Stimulated activated CD4-positive, alpha-beta T cell treated with anti-CD3 and anti-CD28 coated beads, Interleukin-1b, Interleukin-23, amount 100 ng/mL, for 4 hours (primary cell): ENCODE results near the gene RAMP1.
"Not testable (repeated sequence)": the region's sequence is repeated elsewhere in the genome, so short reads cannot be mapped to it uniquely, and the experiment has no call there.

Experiments used
- DNase-seq, 2 donors: peaks; one replicate each; pipeline ENCODE4 v3.0.0-alpha.2; 2020; ENCODE audit warnings: low read depth in 2 of 2

Gene RAMP1

DNA sequence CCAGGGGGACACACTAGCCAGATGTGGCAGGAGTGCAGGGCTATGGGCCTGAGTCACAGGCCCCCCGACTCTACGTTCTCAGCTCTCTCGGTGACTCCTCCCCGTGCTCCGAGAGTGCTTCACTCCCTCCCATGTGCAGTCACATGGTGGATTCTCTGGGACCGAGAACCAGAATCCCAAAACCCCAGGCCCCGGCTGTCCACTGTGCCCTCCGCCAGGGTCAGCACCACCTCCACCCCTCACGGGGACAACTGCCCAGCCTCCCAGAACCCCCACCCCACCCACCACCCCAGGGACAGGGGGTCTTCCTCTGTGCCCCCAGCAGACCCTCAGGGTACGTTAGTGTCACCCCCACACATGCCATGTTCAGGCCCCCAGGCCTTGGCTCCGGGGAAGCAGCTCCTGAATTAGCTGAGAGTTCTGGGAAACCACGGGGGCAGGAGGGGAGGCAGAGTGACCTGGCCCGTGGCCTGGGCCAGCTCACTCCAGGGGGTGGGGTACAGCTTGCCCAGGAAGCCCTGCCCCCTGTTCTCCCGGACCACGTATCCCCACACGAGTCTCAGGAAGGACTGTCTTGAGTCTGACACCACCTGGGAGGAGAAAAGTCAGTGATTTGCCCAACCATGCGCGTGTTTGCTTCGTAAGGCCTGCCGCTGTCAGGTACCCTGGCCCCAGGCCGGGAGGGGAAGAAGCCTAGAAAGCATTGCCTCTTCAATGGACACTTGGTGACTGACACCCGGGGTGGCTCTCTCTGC lies 4.4 kb downstream of the RAMP1 start:
- no peak for DNase-seq

DNA sequence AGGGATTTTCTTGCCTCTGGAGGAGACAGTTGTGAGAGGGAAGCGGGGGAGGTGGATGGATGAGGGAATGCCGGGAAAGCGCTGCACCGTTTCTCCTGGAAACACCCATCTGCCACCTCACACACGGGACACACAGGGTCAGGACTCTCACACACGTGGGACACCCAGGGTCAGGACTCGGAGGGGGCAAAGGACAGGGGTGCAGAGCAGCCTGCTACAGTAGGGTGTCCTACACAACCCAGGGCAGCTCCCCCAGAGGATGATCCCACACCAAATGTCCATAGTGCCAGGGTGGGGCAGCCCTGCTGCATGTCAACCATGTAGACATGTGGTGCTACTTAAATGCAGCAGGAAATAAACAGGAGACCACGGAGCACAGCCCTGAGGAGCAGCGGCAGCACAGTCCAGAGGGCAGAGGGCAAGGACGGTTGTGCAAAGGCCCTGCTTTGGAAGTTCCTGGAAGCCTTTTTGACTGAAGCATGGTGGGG lies 5.1 kb downstream of the RAMP1 start:
- no peak for DNase-seq

DNA sequence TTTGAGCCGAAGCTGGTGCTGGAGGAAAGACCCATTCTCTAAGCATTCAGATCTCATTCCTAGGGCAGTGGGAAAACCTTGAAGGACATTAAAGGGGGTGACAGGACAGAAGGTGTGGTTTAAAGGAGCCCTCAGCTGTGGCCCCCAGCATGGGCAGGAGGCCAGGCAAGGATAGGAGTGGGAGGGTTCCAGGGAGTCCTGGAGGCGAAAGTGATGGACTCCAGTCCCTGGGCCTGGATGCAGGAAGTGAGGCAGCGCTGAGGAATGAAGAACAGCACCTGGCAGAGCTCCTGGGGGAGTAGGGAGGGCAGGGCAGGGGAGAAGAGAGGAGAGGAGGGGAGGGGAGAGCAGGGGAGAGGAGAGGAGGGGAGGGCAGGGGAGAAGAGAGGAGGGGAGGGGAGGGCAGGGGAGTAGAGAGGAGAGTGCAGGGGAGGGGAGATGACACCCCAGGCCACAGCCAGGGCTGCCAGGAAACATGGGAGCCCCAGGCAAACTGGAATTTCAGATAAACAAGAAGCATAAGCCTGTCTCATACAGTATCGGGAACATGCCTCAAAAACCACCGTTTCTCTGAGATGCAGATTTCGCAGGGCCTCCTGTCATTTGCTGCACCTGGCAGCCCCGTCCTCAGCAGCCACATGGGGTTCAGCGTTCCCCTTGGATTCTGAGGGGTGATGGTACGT lies 5.7 kb downstream of the RAMP1 start:
- DNase-seq, result no peak

DNA sequence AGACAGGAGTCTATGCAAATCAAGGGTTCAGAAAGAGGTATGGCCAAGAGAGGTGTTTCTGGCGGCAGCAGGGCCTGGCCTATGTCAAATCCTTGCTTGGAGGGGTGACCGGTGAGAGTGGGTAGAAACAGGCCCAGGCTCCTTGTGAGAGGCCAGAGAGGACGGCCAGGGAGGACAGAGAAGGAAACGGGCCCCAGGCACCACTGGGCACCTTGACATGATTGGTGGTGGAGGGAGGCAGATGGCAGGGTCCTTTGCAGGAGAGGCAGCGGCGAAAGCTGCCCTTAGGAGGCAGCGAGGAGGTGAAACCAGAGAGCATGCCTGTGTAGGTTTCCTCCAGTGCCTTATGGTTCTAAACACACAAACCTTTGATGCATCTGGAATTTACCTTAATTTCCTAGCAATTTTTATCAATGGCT lies 6.2 kb downstream of the RAMP1 start:
- DNase-seq, result no peak

DNA sequence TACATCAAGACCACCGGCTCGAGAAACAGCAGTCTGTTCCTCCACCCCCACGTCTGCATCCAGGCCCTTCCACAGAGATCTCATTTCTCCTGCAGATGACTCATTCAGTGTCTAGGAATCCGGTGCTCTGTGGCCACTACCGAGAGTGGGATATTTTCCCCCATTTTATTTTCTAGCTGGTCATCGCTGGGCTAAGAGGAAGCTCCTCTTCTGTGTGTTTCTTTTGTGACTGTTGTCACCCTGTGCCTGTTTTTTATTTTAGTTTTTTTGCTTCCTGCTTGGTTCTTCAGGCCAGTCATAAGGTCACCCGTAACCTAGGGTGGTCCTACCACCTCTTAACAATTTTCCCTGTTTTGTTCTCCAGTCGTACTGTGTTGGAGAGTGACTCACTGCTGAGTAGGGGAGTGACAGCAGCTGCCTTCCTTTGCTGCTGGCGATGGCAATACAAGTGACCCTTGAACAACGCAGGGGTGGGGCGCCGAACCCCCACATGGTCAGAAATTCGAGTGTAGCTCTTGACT lies 6.7 kb downstream of the RAMP1 start:
- no peak for DNase-seq

DNA sequence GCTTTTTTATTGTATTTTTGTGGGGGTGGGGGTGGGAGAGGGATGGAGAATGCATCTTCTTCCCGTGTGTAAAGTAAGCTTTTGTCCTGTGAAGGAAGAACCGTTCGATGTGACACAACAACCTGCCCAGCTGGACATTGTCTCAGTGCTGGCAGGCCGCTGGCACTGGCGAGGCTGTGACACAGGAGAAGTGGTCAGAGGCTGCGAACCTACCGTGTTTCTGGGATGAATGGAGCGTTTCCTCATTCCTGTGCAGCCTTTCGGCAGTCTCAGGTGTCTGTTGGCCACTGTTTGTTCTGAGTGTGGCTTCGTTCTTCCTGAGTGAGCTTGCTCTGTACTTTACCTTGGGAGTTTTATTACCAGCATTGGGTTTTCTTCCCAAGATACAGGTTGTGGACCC lies 8.0 kb downstream of the RAMP1 start:
- no peak for DNase-seq

DNA sequence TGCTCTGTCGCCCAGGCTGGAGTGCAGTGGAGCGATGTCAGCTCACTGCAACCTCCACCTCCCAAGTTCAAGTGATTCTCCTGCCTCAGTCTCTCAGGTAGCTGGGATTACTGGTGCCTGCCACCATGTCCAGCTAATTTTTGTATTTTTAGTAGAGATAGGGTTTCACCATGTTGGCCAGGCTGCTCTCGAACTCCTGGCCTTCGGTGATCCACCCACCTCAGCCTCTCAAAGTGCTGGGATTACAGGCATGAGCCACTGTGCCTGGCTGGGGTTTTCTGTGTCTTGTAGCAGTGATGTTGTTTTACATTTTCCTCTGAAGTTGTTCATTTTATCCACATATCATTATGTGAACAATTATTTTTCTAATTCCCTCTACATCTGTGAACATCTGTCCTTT lies 8.7 kb downstream of the RAMP1 start:
- DNase-seq, result not testable (repeated sequence)

DNA sequence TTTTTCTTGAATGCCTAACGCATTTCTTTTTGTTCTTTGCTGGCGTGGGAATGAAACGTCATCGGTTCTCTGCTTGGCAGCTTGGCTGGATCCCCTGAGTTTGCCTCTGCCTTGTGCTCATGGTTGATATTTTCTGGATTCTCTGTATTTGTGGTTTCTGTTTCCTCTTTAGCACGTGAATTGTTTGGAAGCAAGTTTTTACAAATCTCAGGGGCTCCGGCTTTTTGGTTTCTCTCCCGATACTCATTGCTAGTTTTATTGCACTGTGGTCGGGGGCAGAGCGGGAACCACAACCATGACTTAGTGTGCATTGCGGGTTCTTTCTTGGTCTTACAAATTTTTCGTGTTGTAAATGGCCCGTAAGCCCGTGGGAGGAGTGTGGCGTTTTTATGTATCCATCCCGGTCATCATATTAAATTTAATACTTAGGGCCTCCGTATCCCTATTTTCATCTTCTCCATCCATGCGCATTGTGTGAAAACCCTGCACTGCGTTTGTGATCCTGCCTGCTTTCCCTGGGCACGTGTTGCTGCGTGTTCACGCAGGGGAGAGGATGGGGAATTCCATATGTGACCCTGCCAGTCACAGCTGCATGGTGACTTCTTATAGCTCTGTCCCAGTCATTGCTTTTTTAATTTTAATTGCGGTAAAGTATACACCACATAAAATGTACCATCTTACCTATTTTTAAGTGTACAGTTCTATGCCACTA lies 9.4 kb downstream of the RAMP1 start:
- DNase-seq, result no peak

DNA sequence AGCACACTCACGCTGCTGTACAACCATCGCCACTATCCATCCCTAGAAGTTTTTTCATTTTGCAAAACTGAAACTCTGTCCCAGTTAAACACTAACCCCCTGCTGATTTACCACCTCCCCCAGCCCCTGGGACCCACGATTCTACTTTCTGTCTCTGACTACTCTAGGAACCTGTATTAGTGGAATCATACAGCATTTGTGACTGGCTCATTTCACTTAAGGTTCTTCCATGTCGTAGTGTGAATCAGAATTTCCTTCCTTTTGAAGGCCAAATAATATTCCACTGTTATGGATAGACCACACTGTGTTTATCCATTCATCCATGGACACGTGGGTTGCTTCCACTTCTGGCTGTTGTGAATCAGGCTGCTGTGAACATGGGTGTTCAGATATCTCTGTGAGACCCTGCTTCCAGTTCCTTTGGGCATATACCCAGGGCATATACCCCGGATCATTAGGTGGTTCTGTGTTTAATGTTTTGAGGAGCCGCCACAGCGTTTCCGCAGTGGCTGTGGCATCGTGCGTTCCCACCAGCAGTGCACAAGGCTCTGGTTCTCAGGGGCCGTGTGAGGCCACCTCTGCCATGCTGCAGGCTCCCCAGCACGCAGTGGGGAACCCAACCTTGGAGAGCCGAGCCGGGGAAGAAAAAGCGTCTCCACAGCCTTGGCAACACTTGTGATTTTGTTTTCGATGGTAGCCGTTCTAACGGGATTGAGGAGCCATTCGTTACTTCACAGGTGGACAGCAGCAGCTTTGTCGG lies 10.1 kb downstream of the RAMP1 start:
- DNase-seq, result no peak

DNA sequence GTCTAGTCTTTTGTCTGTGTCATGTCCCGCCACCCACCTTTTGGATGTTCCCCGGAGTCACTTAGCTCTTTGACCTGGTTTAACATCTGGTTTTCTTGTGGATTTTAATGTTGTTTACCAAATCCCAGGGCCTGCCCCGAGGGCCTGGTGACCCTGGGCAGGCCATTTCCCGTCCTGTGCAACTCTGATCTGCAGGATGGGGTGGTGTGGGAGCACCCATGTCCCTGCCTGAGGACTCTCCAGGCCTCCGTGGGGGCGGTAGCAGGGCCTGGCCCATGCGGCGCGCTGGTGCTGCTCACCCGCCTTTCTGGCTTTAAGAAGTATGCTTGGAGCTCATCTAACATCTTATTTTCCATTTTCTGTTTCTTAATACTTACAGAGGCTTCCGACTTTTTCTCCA lies 10.7 kb downstream of the RAMP1 start:
- DNase-seq, result no peak

DNA sequence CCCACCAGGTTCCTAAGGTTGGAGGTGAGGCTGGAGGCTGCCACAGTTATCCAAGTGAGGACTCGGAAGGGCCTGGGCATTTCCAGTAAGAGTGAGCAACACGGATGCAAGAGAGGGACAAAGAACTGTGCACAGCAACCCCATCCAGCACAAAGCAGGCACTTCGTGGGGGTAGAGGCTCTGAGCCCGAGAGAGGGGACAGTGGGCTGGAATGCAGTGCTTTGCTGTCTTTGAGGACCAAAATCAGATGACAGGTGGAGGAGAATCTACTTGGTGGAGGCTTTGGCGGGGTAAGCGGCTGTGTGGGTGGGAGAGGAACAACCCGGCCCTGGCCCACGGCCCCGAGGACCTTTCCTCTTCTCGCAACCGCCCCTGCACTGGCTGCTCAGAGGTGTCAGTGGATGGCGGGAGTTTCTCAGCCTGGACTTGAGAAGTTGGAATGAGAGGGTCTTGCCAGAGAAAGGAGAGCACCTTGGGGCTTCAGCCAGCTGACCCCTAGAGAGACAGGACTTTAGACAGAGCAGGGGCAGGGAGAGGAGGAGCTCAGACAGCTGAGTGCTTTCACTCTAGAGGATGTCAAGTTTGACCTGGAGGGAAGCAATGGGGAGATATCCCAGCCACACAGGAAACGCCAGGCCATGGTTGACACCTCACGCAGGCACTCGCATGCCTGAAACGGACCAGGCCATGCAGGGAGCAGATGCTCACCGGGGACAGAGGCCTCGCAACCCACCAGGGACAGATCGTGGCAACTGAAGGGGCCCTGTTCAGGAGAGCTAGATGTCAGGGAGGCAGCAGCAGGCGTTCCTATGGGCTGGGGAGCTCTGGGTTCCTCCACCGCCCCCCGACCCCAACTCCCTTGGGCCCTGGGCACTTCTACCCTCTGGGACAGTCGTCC lies 11.6 kb downstream of the RAMP1 start:
- DNase-seq, result no peak

DNA sequence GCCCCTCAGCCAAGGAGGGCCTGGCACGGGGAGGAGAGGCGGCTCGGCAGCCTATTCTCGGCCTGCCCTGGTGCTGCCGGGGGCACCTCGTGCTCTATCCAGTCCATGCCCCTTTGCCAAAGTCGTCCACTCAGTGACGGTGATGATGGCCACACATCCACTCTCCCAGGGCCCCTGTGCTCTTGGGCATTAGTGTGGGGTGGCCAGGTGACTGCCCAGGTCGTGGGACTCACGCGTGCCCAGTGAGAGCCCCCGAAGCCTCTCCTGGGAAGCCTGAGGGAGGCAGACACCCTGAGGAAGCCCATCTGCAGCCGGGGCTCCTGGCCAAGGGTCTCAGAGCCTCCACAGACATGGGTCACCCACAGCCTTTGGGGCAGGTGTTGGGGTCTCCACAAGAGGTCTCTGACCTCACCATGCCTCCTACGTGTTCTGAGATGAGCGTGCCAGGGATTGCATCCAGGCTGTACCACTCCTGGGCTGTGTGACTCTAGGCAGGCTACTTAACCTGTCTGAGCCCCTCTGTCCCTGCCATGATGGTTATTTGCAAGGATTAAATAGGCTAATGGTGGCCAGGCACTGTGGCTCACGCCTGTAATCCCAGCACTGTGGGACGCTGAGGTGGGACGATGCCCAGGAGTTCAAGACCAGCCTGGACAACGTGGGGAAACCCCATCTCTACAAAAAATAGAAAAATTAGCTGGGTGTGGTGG lies 12.9 kb downstream of the RAMP1 start:
- DNase-seq, result no peak

DNA sequence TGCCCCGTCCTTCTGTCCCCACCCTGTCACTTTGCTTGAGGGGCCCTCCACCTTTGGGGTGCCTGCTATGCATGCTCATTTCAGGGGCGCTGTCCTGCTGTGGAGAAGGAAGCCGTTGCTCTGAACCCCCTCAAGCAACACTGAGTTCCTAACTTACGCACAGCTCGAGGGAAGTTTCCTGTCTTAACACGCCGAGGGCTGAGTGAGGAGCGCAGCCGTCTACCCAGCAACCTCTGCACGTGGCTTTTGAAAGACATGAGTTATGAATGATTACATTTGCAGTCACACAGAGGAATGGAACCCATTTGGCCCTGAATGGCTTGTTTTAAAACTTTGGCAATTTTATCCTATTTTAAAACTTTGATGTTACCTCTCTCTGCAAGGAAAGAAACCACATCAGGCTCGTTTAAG lies 14.0 kb downstream of the RAMP1 start:
- DNase-seq, result no peak

DNA sequence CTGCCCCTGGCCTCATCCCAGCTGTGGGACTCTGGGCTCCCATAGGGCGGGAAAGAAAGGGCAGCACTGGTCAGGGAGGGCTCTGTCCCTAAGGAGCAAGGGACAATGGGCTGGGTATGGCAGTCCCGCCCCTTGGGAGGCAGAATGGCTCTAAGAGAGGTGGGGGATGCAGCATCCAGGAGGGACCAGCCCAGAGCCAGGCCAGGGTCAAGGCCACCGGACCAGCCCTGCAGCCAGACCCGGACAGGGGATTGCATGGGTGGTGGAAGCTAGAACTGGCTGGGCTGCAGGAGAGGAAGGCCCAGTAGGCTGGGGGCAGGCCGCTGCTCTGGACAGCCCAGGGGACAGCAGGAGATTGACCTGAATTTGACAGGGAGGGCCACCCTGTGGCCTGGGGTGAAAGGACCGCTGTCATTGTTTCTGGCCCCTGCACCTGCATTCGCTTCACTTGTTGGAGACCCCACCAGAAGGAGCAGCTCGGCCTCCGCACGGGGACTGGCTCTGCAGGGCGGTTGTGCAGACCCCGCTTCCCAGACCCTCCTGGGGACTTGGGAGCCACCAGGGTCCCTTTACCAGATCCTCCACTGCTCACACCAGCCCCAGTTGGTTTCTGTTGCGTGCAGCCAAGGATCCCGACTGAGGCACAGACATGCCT lies 14.6 kb downstream of the RAMP1 start:
- DNase-seq, result no peak

DNA sequence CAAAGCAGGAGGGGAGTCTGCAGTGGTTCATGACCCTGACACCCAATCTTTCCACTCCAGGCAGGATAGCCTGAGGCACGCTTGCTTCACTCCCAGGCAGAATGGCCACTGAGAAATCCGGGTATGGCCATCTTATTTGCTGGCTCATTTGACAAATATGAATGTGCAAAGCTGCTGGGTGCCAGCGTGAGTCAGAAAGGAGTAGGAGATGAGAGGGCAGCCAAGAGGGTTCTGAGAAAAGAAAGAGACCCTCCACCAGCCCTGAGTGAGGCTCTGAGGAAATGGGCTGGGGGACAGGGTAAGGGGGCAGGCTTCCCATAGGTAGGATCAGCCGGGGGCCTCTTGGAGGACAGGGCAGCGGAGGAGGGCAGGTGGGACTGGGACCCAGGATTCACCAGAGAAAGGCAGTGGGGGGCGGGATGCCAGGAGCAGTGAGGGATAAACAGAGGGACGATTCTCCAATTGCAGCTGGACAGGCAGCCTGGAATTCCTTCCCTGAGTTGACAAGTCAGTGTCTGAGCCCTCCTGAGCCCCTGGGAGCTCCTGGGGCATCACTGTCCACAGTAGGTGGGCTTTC lies 15.2 kb downstream of the RAMP1 start:
- no peak for DNase-seq

DNA sequence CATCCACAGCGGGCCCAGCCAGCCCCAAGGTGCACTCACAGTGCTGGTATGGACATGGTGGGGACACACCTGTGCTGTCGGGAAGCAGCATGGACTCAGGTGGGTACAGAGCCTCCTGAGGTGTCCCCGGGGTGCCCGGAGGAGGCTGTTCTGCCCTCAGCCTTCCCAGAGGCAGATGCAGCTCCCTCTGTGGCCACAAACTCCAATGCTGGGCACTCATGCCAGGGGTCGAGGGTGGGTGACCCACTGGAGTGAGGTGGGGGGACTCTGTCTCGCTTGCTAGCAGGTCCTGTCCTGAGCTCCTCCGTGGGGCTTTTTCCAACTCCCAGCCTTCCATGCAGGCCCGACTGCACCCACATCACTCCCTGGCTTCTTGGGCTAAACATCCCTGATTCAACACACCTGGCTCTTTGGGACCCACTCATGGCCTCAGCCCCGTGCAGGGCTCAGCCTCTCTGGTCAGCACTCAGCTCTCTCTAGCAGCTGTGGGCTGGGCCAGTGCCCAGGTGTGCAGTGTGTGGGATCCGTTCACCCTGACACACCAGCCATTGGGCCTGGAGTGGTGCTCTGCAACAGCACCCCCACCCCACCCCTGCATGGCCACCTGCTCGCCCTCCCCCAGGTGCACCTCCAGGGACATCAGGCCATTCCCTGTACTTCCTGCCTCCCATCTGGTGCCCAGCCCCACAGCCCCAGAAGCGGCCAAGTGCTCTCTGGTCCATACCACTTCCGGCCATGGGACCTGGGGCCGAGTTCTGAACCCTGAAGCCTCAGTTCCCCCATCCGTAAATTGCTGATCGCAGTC lies 16.0 kb downstream of the RAMP1 start:
- no peak for DNase-seq

DNA sequence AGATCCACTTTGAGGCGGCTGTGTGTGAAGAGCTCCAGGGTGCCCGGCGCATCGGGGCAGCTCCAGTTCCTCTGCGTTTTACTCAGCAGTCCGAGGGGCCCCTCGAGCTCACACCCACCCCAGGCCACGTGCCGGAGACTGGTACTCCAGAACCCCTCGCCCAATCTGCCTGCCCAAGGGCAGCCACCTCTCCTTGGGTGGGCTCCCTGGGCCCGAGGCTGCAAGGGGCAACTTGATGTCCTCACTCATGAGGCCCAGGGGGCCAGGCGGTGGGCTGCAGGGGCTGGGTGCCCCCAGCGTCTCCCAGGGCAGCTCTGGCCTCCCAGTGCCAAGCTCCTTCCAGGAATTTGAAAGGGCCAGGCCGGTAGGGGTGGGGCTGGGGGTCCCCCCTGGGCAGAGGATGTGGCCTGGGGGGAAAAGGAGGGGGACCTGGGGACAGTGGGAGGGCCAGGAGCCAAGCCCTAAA lies 16.7 kb downstream of the RAMP1 start:
- no peak for DNase-seq

DNA sequence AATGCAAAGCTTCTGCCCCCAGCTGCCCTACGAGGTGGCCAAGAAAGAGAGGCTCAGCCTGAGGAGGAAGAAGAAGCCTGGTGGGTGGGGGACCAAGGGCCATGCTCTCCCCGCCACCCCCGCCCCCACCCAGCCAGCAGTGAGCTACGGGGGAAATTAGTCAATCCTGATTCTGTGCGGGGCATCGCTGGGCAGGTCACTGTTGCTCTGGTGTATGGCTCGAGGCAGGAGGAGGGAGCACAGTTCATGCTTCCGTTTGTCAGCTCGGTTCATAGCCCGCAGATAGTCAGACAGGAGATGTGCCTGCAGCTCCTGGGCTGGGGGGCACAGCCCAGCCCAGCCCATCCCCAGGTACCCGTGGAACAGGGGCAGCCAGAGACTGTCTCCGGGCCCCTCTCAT lies 17.1 kb downstream of the RAMP1 start:
- DNase-seq, result no peak
